ENCODE data around the gene TIAM1.

GRCh38 chr21:31092832-31093625 lies 251.0 kb downstream of the TIAM1 start:
- TF ChIP-seq CTCF (IDR thresholded peaks at IDR 0.05) (no peak), POLR2A (IDR thresholded peaks at IDR 0.05) (no peak)

Data from adrenal gland (tissue), 5 donors.